IPS DF 19.7 (cell line): ENCODE data around the gene DPH6.
"Not testable (repeated sequence)": the region's sequence is repeated elsewhere in the genome, so short reads cannot be mapped to it uniquely, and the experiment has no call there.

Experiments used
- DNase-seq: peaks from one replicate; pipeline ENCODE4 v3.0.0-alpha.2; 2013; ENCODE audit warnings: low read depth, low spot score

Gene DPH6

GRCh38 chr15:35330048-35330695 lies 215.8 kb downstream of the DPH6 start:
- no peak for DNase-seq

- DNase-seq: no peak
These were observed 216.4 kb downstream of the DPH6 start for GRCh38 chr15:35329521-35329961.

GRCh38 chr15:35328836-35329235 lies 217.1 kb downstream of the DPH6 start:
- not testable (repeated sequence) for DNase-seq

- DNase-seq: no peak
These were observed 218.2 kb downstream of the DPH6 start for GRCh38 chr15:35327789-35328188.

GRCh38 chr15:35325374-35325941 lies 220.5 kb downstream of the DPH6 start:
- DNase-seq: no peak

GRCh38 chr15:35323141-35323540 lies 222.8 kb downstream of the DPH6 start:
- no peak for DNase-seq

- DNase-seq: no peak
These were observed 224.0 kb downstream of the DPH6 start for GRCh38 chr15:35321926-35322325.

- no peak for DNase-seq
These were observed 225.1 kb downstream of the DPH6 start for GRCh38 chr15:35320911-35321310.
